ENCODE measurements around the gene NBL1.
"Not testable (repeated sequence)": the region's sequence is repeated elsewhere in the genome, so short reads cannot be mapped to it uniquely, and the experiment has no call there.

The NBL1 gene

GRCh38 chr1:19620786-19621185, 23.3 kb upstream of the NBL1 start:
- Histone ChIP-seq H3K4me3 (no peak overlapping the region), H3K27ac (peak overlapping the region in 7 of 21 experiments; percentile 4 to 62 (median 38))

- H3K27ac ChIP-seq: peak overlapping the region in 11 of 21 experiments; percentile 4 to 63 (median 29)
- H3K4me3 ChIP-seq: no peak overlapping the region
Measured at GRCh38 chr1:19621274-19621950, 22.7 kb upstream of the NBL1 start.

GRCh38 chr1:19622204-19622603, 21.9 kb upstream of the NBL1 start:
- Histone ChIP-seq H3K27ac (peak overlapping the region in 3 of 21 experiments; percentile 10 to 39 (median 38)), H3K4me3 (no peak overlapping the region)

GRCh38 chr1:19623523-19623922, 20.6 kb upstream of the NBL1 start:
- Histone ChIP-seq H3K4me3 (no peak overlapping the region), H3K27ac (no peak overlapping the region)

- no peak overlapping the region for H3K27ac ChIP-seq
- no peak overlapping the region for H3K4me3 ChIP-seq
Measured at GRCh38 chr1:19625291-19625937, 18.7 kb upstream of the NBL1 start.

GRCh38 chr1:19628879-19629278, 15.2 kb upstream of the NBL1 start:
- Histone ChIP-seq H3K27ac (no peak overlapping the region), H3K4me3 (no peak overlapping the region)

- no peak overlapping the region for H3K4me3 ChIP-seq
- no peak overlapping the region for H3K27ac ChIP-seq
Measured at GRCh38 chr1:19629357-19629756, 14.8 kb upstream of the NBL1 start.

- H3K27ac ChIP-seq, H3K4me3 ChIP-seq: not testable (repeated sequence)
Measured at GRCh38 chr1:19630192-19630591, 13.9 kb upstream of the NBL1 start.

- Histone ChIP-seq H3K4me3 (no peak overlapping the region), H3K27ac (no peak overlapping the region)
Measured at GRCh38 chr1:19630720-19631395, 13.3 kb upstream of the NBL1 start.

- Histone ChIP-seq H3K27ac (no peak overlapping the region), H3K4me3 (no peak overlapping the region)
Measured at GRCh38 chr1:19632211-19632610, 11.9 kb upstream of the NBL1 start.

- H3K27ac ChIP-seq: no peak overlapping the region
- H3K4me3 ChIP-seq: no peak overlapping the region
Measured at GRCh38 chr1:19633106-19633505, 11.0 kb upstream of the NBL1 start.

- not testable (repeated sequence) for H3K27ac ChIP-seq, H3K4me3 ChIP-seq
Measured at GRCh38 chr1:19635064-19635463, 9.0 kb upstream of the NBL1 start.

GRCh38 chr1:19635646-19636045, 8.5 kb upstream of the NBL1 start:
- no peak overlapping the region for H3K27ac ChIP-seq
- H3K4me3 ChIP-seq: no peak overlapping the region

GRCh38 chr1:19636065-19636464, 8.0 kb upstream of the NBL1 start:
- Histone ChIP-seq H3K27ac (no peak overlapping the region), H3K4me3 (no peak overlapping the region)

- not testable (repeated sequence) for H3K4me3 ChIP-seq, H3K27ac ChIP-seq
Measured at GRCh38 chr1:19636749-19637148, 7.4 kb upstream of the NBL1 start.

GRCh38 chr1:19637606-19638005, 6.5 kb upstream of the NBL1 start:
- H3K27ac ChIP-seq: no peak overlapping the region
- H3K4me3 ChIP-seq: no peak overlapping the region

- not testable (repeated sequence) for H3K4me3 ChIP-seq
- peak overlapping the region in 1 of 21 experiments; percentile 67 for H3K27ac ChIP-seq
Measured at GRCh38 chr1:19639228-19639627, 4.9 kb upstream of the NBL1 start.

GRCh38 chr1:19639999-19640362, 4.1 kb upstream of the NBL1 start:
- peak overlapping the region in 12 of 21 experiments; percentile 4 to 80 (median 54) for H3K27ac ChIP-seq

GRCh38 chr1:19640363-19641316, 3.5 kb upstream of the NBL1 start:
- Histone ChIP-seq H3K27ac (peak overlapping the region in 17 of 21 experiments; percentile 4 to 80 (median 39)), H3K4me3 (no peak overlapping the region)

More at GRCh38 chr1:19639999-19640362, 4.1 kb upstream of the NBL1 start:
- no peak overlapping the region for H3K4me3 ChIP-seq

- Histone ChIP-seq H3K4me3 (peak overlapping the region in 5 of 7 experiments; percentile 35 to 68 (median 41)), H3K27ac (peak overlapping the region; percentile 62 to 95 (median 89))
Measured at GRCh38 chr1:19643121-19643520, 990 bp upstream of the NBL1 start.

Data from skin epidermis (tissue), 12 donors.